UCSD-AML1 (cell line): ENCODE results near the gene GSK3A.
A peak's percentile ranks its signal among the peaks of the same experiment; 100 is the strongest.

Source experiments
- DNase-seq: peaks from one replicate; lab custom pipeline; 2025; ENCODE audit not compliant: unreplicated experiment; lab: John Stamatoyannopoulos, UW

Gene GSK3A

GRCh38 chr19:42281146-42281826, 38.9 kb upstream of the GSK3A start:
- DNase-seq = no peak

GRCh38 chr19:42280815-42281145, 38.4 kb upstream of the GSK3A start:
- no peak for DNase-seq

GRCh38 chr19:42279902-42280814, 37.8 kb upstream of the GSK3A start:
- DNase-seq = peak; percentile 81

- no peak for DNase-seq
Observed at GRCh38 chr19:42279155-42279901, 36.9 kb upstream of the GSK3A start.

GRCh38 chr19:42278452-42279154, 36.2 kb upstream of the GSK3A start:
- DNase-seq = no peak

GRCh38 chr19:42277821-42278451, 35.5 kb upstream of the GSK3A start:
- DNase-seq = no peak

GRCh38 chr19:42276821-42277220, 34.4 kb upstream of the GSK3A start:
- DNase-seq = no peak

GRCh38 chr19:42276284-42276683, 33.9 kb upstream of the GSK3A start:
- DNase-seq = no peak

GRCh38 chr19:42275517-42275916, 33.1 kb upstream of the GSK3A start:
- no peak for DNase-seq

GRCh38 chr19:42275103-42275502, 32.7 kb upstream of the GSK3A start:
- no peak for DNase-seq

- no peak for DNase-seq
Observed at GRCh38 chr19:42274065-42274682, 31.8 kb upstream of the GSK3A start.

- DNase-seq = no peak
Observed at GRCh38 chr19:42273407-42274064, 31.1 kb upstream of the GSK3A start.

GRCh38 chr19:42272989-42273406, 30.6 kb upstream of the GSK3A start:
- DNase-seq = no peak

- no peak for DNase-seq
Observed at GRCh38 chr19:42272535-42272897, 30.1 kb upstream of the GSK3A start.

- DNase-seq = no peak
Observed at GRCh38 chr19:42271861-42272534, 29.6 kb upstream of the GSK3A start.

- DNase-seq = no peak
Observed at GRCh38 chr19:42271045-42271419, 28.6 kb upstream of the GSK3A start.

- peak; percentile 47 for DNase-seq
Observed at GRCh38 chr19:42270346-42271044, 28.1 kb upstream of the GSK3A start.

- no peak for DNase-seq
Observed at GRCh38 chr19:42269478-42270345, 27.3 kb upstream of the GSK3A start.
